Left lung (tissue), 10 donors: ENCODE measurements around the gene TM4SF1. TPM values are rescaled to one million over a fixed set of nuclear protein-coding genes. Genes with fewer than 3 reads are reported as not detected.
"Not testable (repeated sequence)": the region's sequence is repeated elsewhere in the genome, so short reads cannot be mapped to it uniquely, and the experiment has no call there.

Experiments
- ATAC-seq: fragments of 200-7000 bp; cut with Tn5 transposase; one replicate; pipeline ENCODE4 v1.9.1; 2020; ENCODE audit warnings: moderate library complexity
- DNase-seq, 4 donors: peaks; one replicate each; pipeline ENCODE4 v3.0.0-alpha.2; 2013 to 2020
- H3K27ac ChIP-seq, 2 donors: fragments of 200-600 bp; sonication (generic) in 1 of 2; one replicate each; pipeline versions ENCODE4 v1.5.0 to v1.8.0; 2020 to 2021
- H3K27me3 ChIP-seq, 2 donors: fragments of 200-600 bp; sonication (generic) in 1 of 2; one replicate each; pipeline versions ENCODE4 v1.5.0 to v1.8.0; 2020 to 2021
- H3K36me3 ChIP-seq, 2 donors: fragments of 200-600 bp; sonication (generic) in 1 of 2; one replicate each; pipeline versions ENCODE4 v1.5.0 to v1.8.0; 2020 to 2021
- H3K4me1 ChIP-seq, 2 donors: fragments of 200-600 bp; one replicate each; pipeline ENCODE4 v1.8.0; 2021
- H3K4me3 ChIP-seq, 2 donors: fragments of 200-600 bp; sonication (generic) in 1 of 2; one replicate each; pipeline versions ENCODE4 v1.5.0 to v1.8.0; 2020 to 2021; ENCODE audit warnings: mild to moderate bottlenecking in 1 of 2
- H3K9me3 ChIP-seq, 2 donors: fragments of 200-600 bp; sonication (generic) in 1 of 2; one replicate each; pipeline versions ENCODE4 v1.5.0 to v1.8.0; 2020 to 2021
- CTCF ChIP-seq, 2 donors: fragments of 200-600 bp; sonication (generic) in 1 of 2; IDR thresholded peaks; one replicate each; pipeline versions ENCODE4 v1.5.0 to v1.8.0; 2021; ENCODE audit warnings: antibody characterized with exemption in 2 of 2
- intact Hi-C, 2 donors: fragments of 100-400 bp; cut with DNase I; formaldehyde crosslinking; loops; one replicate each; pipeline versions ENCODE4 v1.11.2 to v1.14.2; 2022
- polyA plus RNA-seq, 6 donors: library from polyadenylated mRNA; unstranded; fragments of 120-200 nt; gene quantifications; one replicate each; pipeline ENCODE4 v1.2.1, GENCODE V29; 2013; ENCODE audit not compliant: insufficient read length in 6 of 6
- total RNA-seq, 2 donors: library from RNA; stranded (reverse); fragmentation: NEBNext Ultra II Directional; extraction: Animal tissue kit (Norgen Biotek cat#: 25700); gene quantifications; one replicate each; pipeline ENCODE4 v1.2.1, GENCODE V29; 2021
- donor health status: DM: no; HTN: yes; CAD: no.
- donor health status: DM: no; HTN: no; CAD: no.

The TM4SF1 gene
- total and polyA plus RNA-seq, 8 donors: 74.1 to 283 (median 109) TPM

GRCh38 chr3:149342413-149343380 is 34.8 kb downstream of the TM4SF1 start:
- Histone ChIP-seq H3K27me3 (no peaks in the 10 kb centered on the region), H3K27ac (peak overlapping the region in 1 of 2 donors; percentile 33), H3K4me1 (peaks cover 6 to 42% of the 10 kb centered on the region in 2 donors), H3K4me3 (no peak overlapping the region), H3K36me3 (no peaks in the 10 kb centered on the region), H3K9me3 (no peaks in the 10 kb centered on the region)
- TF ChIP-seq CTCF (IDR thresholded peaks at IDR 0.05): no peak
- ATAC-seq (no peak), DNase-seq (no peak)
- intact Hi-C loops: no loop called here

GRCh38 chr3:149340310-149340933 is 37.0 kb downstream of the TM4SF1 start:
- intact Hi-C loops: no loop called here
- Histone ChIP-seq H3K9me3 (no peaks in the 10 kb centered on the region), H3K36me3 (no peaks in the 10 kb centered on the region), H3K4me3 (no peak overlapping the region), H3K4me1 (peaks cover 6 to 42% of the 10 kb centered on the region in 2 donors), H3K27ac (peak overlapping the region; percentile 83 to 86), H3K27me3 (no peaks in the 10 kb centered on the region)
- peak in 1 of 4 donors; percentile 13 for DNase-seq
- ATAC-seq: peak; percentile 49
- TF ChIP-seq CTCF (IDR thresholded peaks at IDR 0.05): no peak

GRCh38 chr3:149339931-149340309 is 37.5 kb downstream of the TM4SF1 start:
- Histone ChIP-seq H3K4me1 (peaks cover 6 to 42% of the 10 kb centered on the region in 2 donors), H3K27ac (peak overlapping the region; percentile 83 to 86), H3K27me3 (no peaks in the 10 kb centered on the region), H3K4me3 (no peak overlapping the region), H3K36me3 (no peaks in the 10 kb centered on the region), H3K9me3 (no peaks in the 10 kb centered on the region)
- DNase-seq (peak in 3 of 4 donors; percentile 51 to 80 (median 78)), ATAC-seq (peak; percentile 97)
- intact Hi-C loops: no loop called here
- no peak for TF ChIP-seq CTCF (IDR thresholded peaks at IDR 0.05)

GRCh38 chr3:149337486-149337885 is 40.0 kb downstream of the TM4SF1 start:
- DNase-seq, H3K4me3 ChIP-seq, intact Hi-C loops, H3K9me3 ChIP-seq, ATAC-seq, H3K27me3 ChIP-seq, H3K27ac ChIP-seq, H3K36me3 ChIP-seq: not testable (repeated sequence)
- peaks cover 6 to 34% of the 10 kb centered on the region in 2 donors for H3K4me1 ChIP-seq

- intact Hi-C loops: no loop called here
- Histone ChIP-seq H3K27me3 (no peaks in the 10 kb centered on the region), H3K4me3 (no peak overlapping the region), H3K9me3 (no peaks in the 10 kb centered on the region), H3K4me1 (peaks cover 6 to 29% of the 10 kb centered on the region in 2 donors), H3K36me3 (no peaks in the 10 kb centered on the region), H3K27ac (no peak overlapping the region)
- ATAC-seq (no peak), DNase-seq (no peak)
- TF ChIP-seq CTCF (IDR thresholded peaks at IDR 0.05): no peak
These were observed 40.5 kb downstream of the TM4SF1 start for GRCh38 chr3:149336925-149337324.
